GM19351 (cell line): ENCODE data around the gene WNT10A.
"Not testable (repeated sequence)": the region's sequence is repeated elsewhere in the genome, so short reads cannot be mapped to it uniquely, and the experiment has no call there.

Experiments
- ATAC-seq: cut with Tn5 transposase; IDR thresholded peaks from one replicate; pipeline ENCODE4 v1.9.1; 2021; ENCODE audit warnings: mild to moderate bottlenecking, moderate library complexity; ENCODE audit not compliant: unreplicated experiment

The WNT10A gene

GRCh38 chr2:218927876-218928275 lies 47.2 kb downstream of the WNT10A start:
- no peak for ATAC-seq

GRCh38 chr2:218930488-218930887 lies 49.8 kb downstream of the WNT10A start:
- ATAC-seq, result not testable (repeated sequence)

- ATAC-seq, result not testable (repeated sequence)
Observed at GRCh38 chr2:218931751-218932150, 51.1 kb downstream of the WNT10A start.
